NCI-H1417 (cell line): ENCODE results near the gene P2RY13.

Experiments
- DNase-seq, 3 experiments: peaks; one replicate each; lab custom pipeline; 2025; lab: John Stamatoyannopoulos, UW

P2RY13 gene

DNA sequence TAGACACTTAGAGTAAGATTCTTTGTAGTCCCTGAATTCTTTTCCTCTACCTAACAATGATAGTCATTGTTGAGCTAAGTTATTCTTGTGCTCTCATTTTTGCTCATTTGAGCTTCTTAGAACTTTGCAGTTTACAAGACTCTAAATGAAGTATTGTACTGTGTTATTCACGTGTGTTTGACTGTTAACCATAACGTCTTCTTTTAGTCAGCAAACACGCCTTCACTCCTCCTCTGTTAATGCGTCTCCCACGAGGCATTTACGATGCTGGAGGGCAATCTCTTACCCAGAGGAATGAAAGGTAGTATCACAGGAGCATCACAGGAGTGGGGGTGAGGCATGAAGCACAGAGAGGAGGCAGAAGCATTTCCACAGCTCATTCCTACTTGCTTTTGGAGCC, 36.2 kb downstream of the P2RY13 start:
- no peak for DNase-seq

DNA sequence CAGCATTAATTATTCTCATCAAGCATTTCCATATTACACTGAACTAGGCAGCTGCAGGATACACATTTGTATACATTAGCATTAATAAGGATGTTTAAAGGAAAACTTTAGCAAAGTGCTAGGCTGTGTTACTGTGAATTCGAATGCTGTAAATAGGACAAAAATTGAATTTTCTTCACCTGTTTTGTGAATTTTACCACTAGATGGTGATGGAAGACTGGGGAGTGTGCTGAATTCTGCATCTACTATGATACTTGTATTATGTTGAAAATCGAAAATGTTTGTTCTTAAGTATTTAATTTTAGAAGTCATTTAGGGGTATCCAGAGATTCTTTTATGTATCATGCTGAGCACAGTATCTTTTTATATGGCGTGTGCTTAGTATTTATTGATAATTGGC, 38.7 kb downstream of the P2RY13 start:
- DNase-seq, result peak in 1 of 3 experiments; percentile 25

DNA sequence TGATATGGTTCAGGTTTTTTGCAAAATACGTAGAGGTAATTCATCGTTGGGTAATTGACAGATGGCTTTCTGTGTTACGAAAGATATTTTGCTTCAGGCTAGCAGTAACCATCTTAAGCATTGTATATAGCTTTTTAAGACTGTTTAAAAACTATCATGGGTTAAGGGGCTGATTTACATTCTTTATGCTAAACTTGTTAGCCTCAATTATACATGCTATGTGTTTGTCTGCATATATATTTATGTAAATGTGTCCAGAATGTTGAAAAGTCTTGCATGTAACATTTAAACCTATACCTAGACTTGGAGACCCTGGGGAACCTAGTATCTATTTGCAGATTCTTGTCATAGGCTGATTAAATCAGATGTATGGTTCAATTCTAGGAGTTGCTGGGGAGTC, 39.9 kb downstream of the P2RY13 start:
- DNase-seq, result no peak

DNA sequence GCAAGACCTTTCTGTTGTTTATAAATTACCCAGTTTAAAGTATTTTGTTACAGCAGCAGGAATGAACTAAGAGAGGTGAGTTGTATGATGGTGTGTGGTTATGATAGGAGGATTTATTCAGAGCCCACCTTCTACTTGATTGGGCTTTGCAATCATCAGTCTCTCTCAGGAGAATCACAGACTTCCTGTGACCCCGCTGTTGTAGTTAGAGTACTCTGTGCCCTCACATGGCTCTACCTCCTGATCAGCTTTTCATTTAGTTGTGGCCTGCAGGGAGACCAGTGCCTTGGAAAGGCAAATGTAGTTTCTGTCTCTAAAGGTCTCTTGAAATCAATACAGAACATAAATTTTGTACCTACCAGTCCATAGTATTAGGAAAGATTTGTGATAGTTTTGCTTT, 43.4 kb downstream of the P2RY13 start:
- no peak for DNase-seq

DNA sequence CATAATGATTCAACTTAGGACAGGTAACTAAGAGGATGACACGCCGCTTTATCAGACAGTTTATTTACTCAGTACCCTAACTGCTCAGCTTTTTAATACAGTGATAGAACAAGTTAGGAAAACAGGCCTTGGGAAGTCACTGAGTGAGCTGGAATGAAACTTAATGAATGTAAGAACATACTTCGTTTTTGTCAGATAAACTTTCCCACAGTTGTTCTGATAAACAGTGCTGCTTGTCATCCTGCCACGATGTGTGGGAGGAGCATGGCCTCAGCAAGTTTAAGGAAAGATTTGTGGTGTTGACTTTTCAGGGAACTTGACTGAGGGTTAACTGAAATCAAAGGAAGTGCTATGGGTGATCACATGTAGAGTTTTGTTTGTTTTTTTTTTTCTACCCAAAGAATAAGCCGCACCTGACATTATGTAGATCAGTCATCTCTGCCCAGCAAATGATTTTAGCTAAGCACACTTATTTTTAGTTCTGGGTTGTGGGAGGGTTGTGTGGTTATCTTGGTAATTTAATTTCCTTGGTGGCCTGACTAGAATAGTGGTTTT, 45.4 kb downstream of the P2RY13 start:
- no peak for DNase-seq

DNA sequence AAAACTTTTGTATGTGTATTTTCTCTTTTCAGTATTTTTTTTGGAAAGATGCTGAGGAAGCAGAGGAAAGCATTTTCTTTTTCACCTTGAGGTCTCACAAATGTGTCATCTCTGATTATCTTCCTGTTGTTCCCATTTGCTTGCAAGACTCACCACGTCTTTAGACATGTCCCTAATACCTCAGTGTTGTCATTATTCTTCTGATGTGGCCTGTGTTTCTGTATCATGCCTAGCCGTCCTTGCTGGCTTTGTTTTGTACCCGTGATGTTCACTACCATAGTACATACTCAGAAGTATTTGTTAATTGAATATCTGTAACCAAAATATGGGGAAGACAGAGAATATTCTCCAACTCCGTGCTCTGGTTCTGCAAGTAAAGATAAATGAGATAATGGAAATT, 46.0 kb downstream of the P2RY13 start:
- no peak for DNase-seq

- DNase-seq, result peak; percentile 33 to 83 (median 47)
These were observed 46.4 kb downstream of the P2RY13 start for GRCh38 chr3:151282921-151283320.

GRCh38 chr3:151281671-151282324, 47.6 kb downstream of the P2RY13 start:
- DNase-seq, result no peak

DNA sequence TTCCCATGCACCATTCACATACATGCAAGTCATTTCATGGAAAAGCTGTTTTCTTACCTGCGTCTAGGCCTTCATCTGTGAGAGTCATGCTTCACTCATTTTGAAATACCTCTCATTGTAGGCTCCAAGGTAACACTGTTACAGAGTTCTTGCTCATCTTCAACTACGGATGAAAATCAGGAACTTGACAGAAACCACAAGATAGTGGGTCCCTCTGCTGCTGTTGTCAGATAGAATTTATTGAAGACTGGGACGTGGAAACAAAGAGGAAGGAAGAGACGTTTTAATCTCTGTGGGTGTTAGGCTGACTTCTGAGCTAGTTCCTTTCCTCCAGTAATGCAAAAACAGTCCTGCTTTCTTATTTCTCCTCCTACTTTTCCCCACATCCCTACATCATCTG, 51.1 kb downstream of the P2RY13 start, which contains the start of gene P2RY14:
TSS of gene P2RY14 (minus strand) at position 313 of the 400 bp plus-strand sequence. CDS start 64,226 bp downstream, outside the sequence.
- DNase-seq, result peak in 1 of 3 experiments; percentile 2

GRCh38 chr3:151276687-151277042, 52.7 kb downstream of the P2RY13 start:
- DNase-seq, result no peak
